Coronary artery (tissue), 2 donors: ENCODE results near the gene BRINP1.

Source experiments
- DNase-seq: peaks from one replicate; pipeline ENCODE4 v3.0.0-alpha.2; 2017; ENCODE audit warnings: low spot score
- H3K27ac ChIP-seq, 2 donors: fragments of 200-600 bp; sonication (generic); one replicate each; pipeline ENCODE4 v1.5.1; 2016 to 2019
- H3K4me3 ChIP-seq: fragments of 200-600 bp; sonication (generic); 2 replicates; pipeline ENCODE4 v1.5.1; 2016; ENCODE audit warnings: mild to moderate bottlenecking, moderate library complexity
- CTCF ChIP-seq: fragments of 200-600 bp; sonication (generic); IDR thresholded peaks from one replicate; pipeline ENCODE4 v1.5.1; 2019; ENCODE audit warnings: antibody characterized with exemption

The BRINP1 gene

GRCh38 chr9:119157196-119157595, 212.0 kb downstream of the BRINP1 start:
- Histone ChIP-seq H3K4me3 (no peak overlapping the region), H3K27ac (no peak overlapping the region)
- DNase-seq: no peak
- no peak for TF ChIP-seq CTCF

- no peak for DNase-seq
- no peak for TF ChIP-seq CTCF
- no peak overlapping the region for H3K27ac ChIP-seq
- H3K4me3 ChIP-seq: no peak overlapping the region
Observed at GRCh38 chr9:119156354-119156753, 212.9 kb downstream of the BRINP1 start.

GRCh38 chr9:119154527-119154926, 214.7 kb downstream of the BRINP1 start:
- no peak for TF ChIP-seq CTCF
- no peak overlapping the region for H3K4me3 ChIP-seq

GRCh38 chr9:119153402-119153801, 215.8 kb downstream of the BRINP1 start:
- no peak overlapping the region for H3K4me3 ChIP-seq

More at GRCh38 chr9:119154527-119154926, 214.7 kb downstream of the BRINP1 start:
- H3K27ac ChIP-seq: no peak overlapping the region
- no peak for DNase-seq

GRCh38 chr9:119148855-119149254, 220.4 kb downstream of the BRINP1 start:
- Histone ChIP-seq H3K4me3 (no peak overlapping the region), H3K27ac (no peak overlapping the region)
- TF ChIP-seq CTCF: no peak
- DNase-seq: no peak

More at GRCh38 chr9:119153402-119153801, 215.8 kb downstream of the BRINP1 start:
- no peak for DNase-seq
- TF ChIP-seq CTCF: no peak
- H3K27ac ChIP-seq: no peak overlapping the region

- Histone ChIP-seq H3K27ac (no peak overlapping the region), H3K4me3 (no peak overlapping the region)
- TF ChIP-seq CTCF: no peak
- DNase-seq: no peak
Observed at GRCh38 chr9:119137479-119137878, 231.8 kb downstream of the BRINP1 start.

GRCh38 chr9:119126040-119126439, 243.2 kb downstream of the BRINP1 start:
- Histone ChIP-seq H3K4me3 (no peak overlapping the region), H3K27ac (no peak overlapping the region)
- no peak for TF ChIP-seq CTCF
- no peak for DNase-seq
